ENCODE results near the gene SIN3A. TPM values are rescaled to one million over a fixed set of nuclear protein-coding genes. Genes with fewer than 3 reads are reported as not detected.
"Not testable (repeated sequence)": the region's sequence is repeated elsewhere in the genome, so short reads cannot be mapped to it uniquely, and the experiment has no call there.

The SIN3A gene
- total RNA-seq, 1 experiment from 2014 or later: 91.8 TPM

GRCh38 chr15:75397494-75397893, 54.0 kb downstream of the SIN3A start:
- BruUV-seq (replicated peaks): no TSS peak

DNA sequence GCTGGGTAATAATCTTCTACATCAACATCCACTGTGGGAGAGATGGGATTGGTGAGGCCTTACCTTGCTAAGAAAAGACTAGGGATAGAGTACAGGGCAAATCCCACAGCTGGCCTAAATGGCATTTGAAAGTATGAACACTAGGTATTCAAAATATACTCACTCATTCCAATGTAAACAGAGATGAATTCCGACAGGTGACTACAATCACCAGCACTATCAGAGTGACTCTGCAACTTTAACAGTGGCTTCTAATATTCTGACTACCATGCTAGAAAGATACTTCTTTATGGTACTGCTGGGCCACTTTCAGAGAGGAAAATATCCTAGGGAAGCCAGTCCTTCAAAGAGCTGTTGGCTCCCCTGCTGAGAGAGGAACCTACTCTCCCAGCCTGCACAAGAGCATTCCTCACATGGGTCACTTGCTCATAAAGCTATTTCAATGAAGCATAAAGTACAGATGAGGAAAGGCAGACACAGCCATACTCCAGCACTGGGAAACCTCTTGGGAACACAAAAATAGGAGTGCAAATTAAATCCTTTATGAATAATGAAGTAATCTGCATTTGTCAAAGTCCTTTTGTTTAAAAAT, 61.6 kb downstream of the SIN3A start:
- H3K27me3 ChIP-seq (ENCODE audit: insufficient read depth, low read depth): no peaks in the 10 kb centered on the region
- peaks cover 59% of the 10 kb centered on the region for H3K36me3 ChIP-seq (ENCODE audit: low read depth)
- peaks cover 23% of the 10 kb centered on the region for H3F3A ChIP-seq (ENCODE audit: insufficient read depth, low read depth)
- no peak overlapping the region for H3K4me3 ChIP-seq
- H3K27ac ChIP-seq: peak overlapping the region; percentile 85
- DNase-seq: peak; percentile 33 to 80
- peaks cover 29% of the 10 kb centered on the region for H3K79me2 ChIP-seq (ENCODE audit: low read depth)
- no peaks in the 10 kb centered on the region for H3K9me3 ChIP-seq (ENCODE audit: insufficient read depth, low read depth)
- H3K4me2 ChIP-seq: peak overlapping the region; percentile 48
- intact Hi-C loops (cut with micrococcal nuclease; ENCODE audit: unreplicated experiment): loop anchor here (10.0 kb wide), 1 partner anchor 45 kb away; no protein-coding TSS in a partner anchor
- TF ChIP-seq, protein P1, sequence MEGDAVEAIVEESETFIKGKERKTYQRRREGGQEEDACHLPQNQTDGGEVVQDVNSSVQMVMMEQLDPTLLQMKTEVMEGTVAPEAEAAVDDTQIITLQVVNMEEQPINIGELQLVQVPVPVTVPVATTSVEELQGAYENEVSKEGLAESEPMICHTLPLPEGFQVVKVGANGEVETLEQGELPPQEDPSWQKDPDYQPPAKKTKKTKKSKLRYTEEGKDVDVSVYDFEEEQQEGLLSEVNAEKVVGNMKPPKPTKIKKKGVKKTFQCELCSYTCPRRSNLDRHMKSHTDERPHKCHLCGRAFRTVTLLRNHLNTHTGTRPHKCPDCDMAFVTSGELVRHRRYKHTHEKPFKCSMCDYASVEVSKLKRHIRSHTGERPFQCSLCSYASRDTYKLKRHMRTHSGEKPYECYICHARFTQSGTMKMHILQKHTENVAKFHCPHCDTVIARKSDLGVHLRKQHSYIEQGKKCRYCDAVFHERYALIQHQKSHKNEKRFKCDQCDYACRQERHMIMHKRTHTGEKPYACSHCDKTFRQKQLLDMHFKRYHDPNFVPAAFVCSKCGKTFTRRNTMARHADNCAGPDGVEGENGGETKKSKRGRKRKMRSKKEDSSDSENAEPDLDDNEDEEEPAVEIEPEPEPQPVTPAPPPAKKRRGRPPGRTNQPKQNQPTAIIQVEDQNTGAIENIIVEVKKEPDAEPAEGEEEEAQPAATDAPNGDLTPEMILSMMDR (conservative IDR thresholded peaks at IDR 0.05): no peak
- TF ChIP-seq EZH2 (IDR thresholded peaks at IDR 0.05; ENCODE audit: low read depth): no peak
- CTCF ChIA-PET: interaction anchor here (1.1 kb wide), 1 partner anchor 22 kb away, joined by 4 read pairs; no protein-coding TSS in a partner anchor
- BruUV-seq (replicated peaks): TSS peak; percentile 61
- POLR2A ChIA-PET (ENCODE audit: unreplicated experiment): interaction anchor here (0.5 to 0.7 kb wide), 2 partner anchors 21 to 61 kb away, joined by 3 to 4 read pairs; partner anchors contain the start of gene SIN3A
- peaks cover 24% of the 10 kb centered on the region for H3K4me1 ChIP-seq (replicated peaks; ENCODE audit: insufficient read depth)
- no peak overlapping the region for H2AFZ ChIP-seq
- H4K20me1 ChIP-seq (ENCODE audit: insufficient read depth): no peaks in the 10 kb centered on the region
- no peaks in the 10 kb centered on the region for H3K9me2 ChIP-seq (ENCODE audit: insufficient read depth)

More at GRCh38 chr15:75397494-75397893, 54.0 kb downstream of the SIN3A start:
- POLR2A ChIA-PET (ENCODE audit: unreplicated experiment): no interaction called here
- Histone ChIP-seq H3K27me3 (ENCODE audit: insufficient read depth, low read depth) (no peaks in the 10 kb centered on the region), H3K9me3 (ENCODE audit: insufficient read depth, low read depth) (no peaks in the 10 kb centered on the region), H2AFZ (no peak overlapping the region), H3K9me2 (ENCODE audit: insufficient read depth) (no peaks in the 10 kb centered on the region), H3K27ac (no peak overlapping the region), H3K4me1 (replicated peaks; ENCODE audit: insufficient read depth) (no peaks in the 10 kb centered on the region), H3K36me3 (ENCODE audit: low read depth) (peaks cover 38% of the 10 kb centered on the region), H3K79me2 (ENCODE audit: low read depth) (peaks cover 3% of the 10 kb centered on the region; the same call in 1 of the 2 replicates), H3F3A (ENCODE audit: insufficient read depth, low read depth) (peaks cover 4% of the 10 kb centered on the region; the same call in 1 of the 2 replicates), H4K20me1 (ENCODE audit: insufficient read depth) (peaks cover 11% of the 10 kb centered on the region; the same call in 1 of the 2 replicates), H3K4me3 (no peak overlapping the region), H3K4me2 (no peak overlapping the region)
- TF ChIP-seq, protein P1 (conservative IDR thresholded peaks at IDR 0.05): no peak
- no peak for TF ChIP-seq EZH2 (IDR thresholded peaks at IDR 0.05; ENCODE audit: low read depth)
- CTCF ChIA-PET: no interaction called here
- intact Hi-C loops (cut with micrococcal nuclease; ENCODE audit: unreplicated experiment): no loop called here
- DNase-seq: no peak

DNA sequence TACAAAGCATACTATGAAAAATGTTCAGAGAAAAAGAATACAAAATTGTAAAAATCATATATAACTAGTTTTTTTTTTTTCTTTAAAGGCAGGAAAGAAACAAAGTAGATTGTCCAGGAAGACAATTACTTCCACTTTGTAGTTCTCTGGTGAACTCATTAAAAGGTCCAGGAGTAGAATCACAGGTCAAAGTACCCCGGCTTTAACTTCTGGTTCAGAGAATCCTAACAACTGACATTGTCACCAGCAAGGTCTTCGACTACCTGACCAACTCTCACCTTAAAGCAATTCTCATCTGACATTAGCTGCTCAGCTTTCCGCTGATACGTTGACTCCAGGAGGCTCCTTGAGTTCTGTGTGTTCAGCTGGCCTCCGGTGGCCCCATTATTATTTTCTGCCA, 67.5 kb downstream of the SIN3A start:
- POLR2A ChIA-PET (ENCODE audit: unreplicated experiment); DNase-seq; BruUV-seq (replicated peaks); H3K4me3 ChIP-seq; H3K9me3 ChIP-seq (ENCODE audit: insufficient read depth, low read depth); H3K4me2 ChIP-seq; H3K27ac ChIP-seq; H3K27me3 ChIP-seq (ENCODE audit: insufficient read depth, low read depth); H4K20me1 ChIP-seq (ENCODE audit: insufficient read depth); H3K9me2 ChIP-seq (ENCODE audit: insufficient read depth); CTCF ChIA-PET; H2AFZ ChIP-seq; H3K4me1 ChIP-seq (replicated peaks; ENCODE audit: insufficient read depth): not testable (repeated sequence)
- Histone ChIP-seq H3K36me3 (ENCODE audit: low read depth) (peaks cover 58% of the 10 kb centered on the region), H3F3A (ENCODE audit: insufficient read depth, low read depth) (peaks cover 13% of the 10 kb centered on the region; the same call in 1 of the 2 replicates), H3K79me2 (ENCODE audit: low read depth) (peaks cover 22% of the 10 kb centered on the region; the same call in 1 of the 2 replicates)
- intact Hi-C loops (cut with micrococcal nuclease; ENCODE audit: unreplicated experiment): loop anchor here (10.0 kb wide), 1 partner anchor 51 kb away; no protein-coding TSS in a partner anchor

Measured in PC-9 (cell line).